Glutamatergic neuron (in vitro differentiated cells): ENCODE measurements around the gene CRTAC1. TPM values are rescaled to one million over a fixed set of nuclear protein-coding genes. Genes with fewer than 3 reads are reported as not detected.

ENCODE experiments used
- DNase-seq: peaks from one replicate; pipeline ENCODE4 v3.0.0; 2022
- H3K27ac Mint-ChIP-seq: one replicate; pipeline ENCODE4 v1.8.0; 2020; ENCODE audit warnings: mild to moderate bottlenecking, mixed read lengths, inconsistent platforms; ENCODE audit not compliant: unreplicated experiment
- H3K27me3 Mint-ChIP-seq: one replicate; pipeline ENCODE4 v1.8.0; 2020; ENCODE audit warnings: mild to moderate bottlenecking, moderate library complexity, mixed read lengths, inconsistent platforms; ENCODE audit not compliant: unreplicated experiment
- H3K36me3 Mint-ChIP-seq: one replicate; pipeline ENCODE4 v1.8.0; 2020; ENCODE audit warnings: mild to moderate bottlenecking, mixed read lengths, inconsistent platforms; ENCODE audit not compliant: unreplicated experiment
- H3K4me1 Mint-ChIP-seq: one replicate; pipeline ENCODE4 v1.8.0; 2020; ENCODE audit warnings: mild to moderate bottlenecking, low read depth, mixed read lengths, inconsistent platforms; ENCODE audit not compliant: unreplicated experiment
- H3K4me3 Mint-ChIP-seq: one replicate; pipeline ENCODE4 v1.8.0; 2020; ENCODE audit warnings: mild to moderate bottlenecking, mixed read lengths, inconsistent platforms; ENCODE audit not compliant: unreplicated experiment
- H3K9me3 Mint-ChIP-seq: one replicate; pipeline ENCODE4 v1.8.0; 2020; ENCODE audit warnings: mild to moderate bottlenecking, moderate library complexity, mixed read lengths, inconsistent platforms; ENCODE audit not compliant: unreplicated experiment
- CTCF ChIP-seq: fragments of 200-600 bp; sonication (generic); IDR thresholded peaks from one replicate; pipeline ENCODE4 v1.5.0; 2021; ENCODE audit not compliant: partially characterized antibody, unreplicated experiment
- total RNA-seq: library from RNA; stranded (reverse); fragmentation: NEBNext Ultra II Directional; extraction: Animal tissue kit (Norgen Biotek cat#: 25700); gene quantifications from one replicate; pipeline ENCODE4 v1.2.1, GENCODE V29; 2021; ENCODE audit not compliant: unreplicated experiment

CRTAC1 gene
- total RNA-seq, 1 donor from 2014 or later = 2.5 TPM

DNA sequence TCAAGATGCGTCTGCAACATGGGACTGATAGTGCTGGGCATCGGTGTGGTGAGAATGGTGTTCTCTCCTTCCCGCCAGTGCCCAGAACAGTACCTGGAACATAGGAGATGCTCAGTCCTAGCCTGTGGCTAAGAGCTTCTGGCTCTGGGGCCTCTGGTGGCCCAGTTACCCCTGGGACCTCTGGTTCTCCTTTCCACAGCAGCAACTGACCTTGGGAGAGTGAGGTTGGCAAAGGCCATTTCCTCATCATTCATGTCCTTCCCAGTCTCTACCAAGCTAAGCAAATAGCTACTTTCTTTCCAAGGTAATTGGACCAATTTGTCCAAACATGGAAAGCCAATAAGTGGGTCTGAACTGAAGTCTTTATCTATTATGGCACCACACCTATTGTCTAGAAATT lies 192.3 kb downstream of the CRTAC1 start:
- Mint-ChIP-seq H3K4me3 (no peak overlapping the region), H3K27ac (no peak overlapping the region), H3K27me3 (peaks cover 9% of the 10 kb centered on the region), H3K9me3 (peaks cover 8% of the 10 kb centered on the region), H3K4me1 (peaks cover 4% of the 10 kb centered on the region), H3K36me3 (peaks cover 22% of the 10 kb centered on the region)
- TF ChIP-seq CTCF = no peak
- no peak for DNase-seq

DNA sequence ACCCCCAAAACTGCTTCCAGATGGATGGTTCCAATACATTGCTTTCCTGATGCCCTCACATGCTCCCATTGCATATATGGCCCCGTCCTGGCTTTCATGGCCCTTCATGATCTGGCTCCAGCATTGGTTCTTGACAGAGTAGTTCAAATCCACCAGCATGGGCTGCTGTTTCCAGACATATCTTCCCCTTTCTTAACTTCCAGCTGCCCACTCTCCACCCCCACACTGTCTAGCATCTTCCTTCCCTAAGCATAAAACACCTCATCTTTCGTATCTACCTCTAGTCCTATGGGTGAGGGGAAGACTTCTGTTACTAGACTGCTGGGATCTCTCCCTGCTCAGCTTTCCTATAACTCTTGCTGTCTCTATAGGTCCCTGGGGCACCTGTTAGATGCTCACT lies 194.0 kb downstream of the CRTAC1 start:
- Mint-ChIP-seq H3K36me3 (peaks cover 27% of the 10 kb centered on the region), H3K27ac (no peak overlapping the region), H3K27me3 (peaks cover 9% of the 10 kb centered on the region), H3K4me3 (no peak overlapping the region), H3K9me3 (peaks cover 8% of the 10 kb centered on the region), H3K4me1 (no peaks in the 10 kb centered on the region)
- no peak for TF ChIP-seq CTCF
- no peak for DNase-seq

DNA sequence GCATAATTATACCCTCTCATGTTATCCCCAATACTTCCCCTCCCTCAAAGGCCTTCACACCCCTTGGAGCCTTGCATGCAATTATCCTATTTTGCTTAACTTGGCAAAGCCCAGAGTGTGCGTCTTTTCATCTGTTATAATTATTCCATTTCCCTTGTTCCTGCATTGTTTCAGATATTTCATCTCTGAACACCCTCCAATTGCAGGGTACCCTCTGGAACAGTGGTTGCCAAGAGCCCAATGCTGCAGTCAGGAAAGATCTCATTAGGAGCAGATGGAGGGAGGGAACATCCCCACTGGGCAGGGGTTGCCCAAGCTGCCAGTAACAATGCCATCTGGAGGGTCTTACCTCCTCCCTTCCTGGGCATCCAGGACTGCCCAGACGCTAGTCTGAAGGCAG lies 199.2 kb downstream of the CRTAC1 start:
- DNase-seq = no peak
- Mint-ChIP-seq H3K27ac (no peak overlapping the region), H3K36me3 (peaks cover 12% of the 10 kb centered on the region), H3K27me3 (peaks cover 6% of the 10 kb centered on the region), H3K4me1 (peaks cover 14% of the 10 kb centered on the region), H3K9me3 (peaks cover 11% of the 10 kb centered on the region), H3K4me3 (no peak overlapping the region)
- TF ChIP-seq CTCF = no peak

DNA sequence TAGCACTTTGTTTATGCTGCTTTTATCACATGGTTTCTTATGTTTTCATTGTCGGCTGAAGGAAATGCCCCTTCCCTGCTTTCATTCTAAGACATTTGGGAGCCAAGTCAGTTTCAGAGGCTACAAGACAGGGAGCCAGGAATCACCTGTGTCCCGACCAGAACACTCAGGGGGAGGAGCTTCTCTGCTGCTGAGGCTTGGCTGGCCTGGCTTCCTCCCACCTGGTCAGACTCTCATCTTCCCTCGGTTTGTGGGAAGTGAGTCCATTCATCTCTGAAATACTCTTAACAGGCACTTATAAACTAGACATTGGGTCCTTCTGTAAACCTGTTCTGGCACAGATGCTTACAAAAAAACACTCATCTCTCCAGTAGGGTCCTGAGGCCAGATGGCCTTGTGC lies 200.4 kb downstream of the CRTAC1 start:
- peaks cover 23% of the 10 kb centered on the region for H3K4me1 Mint-ChIP-seq
- H3K9me3 Mint-ChIP-seq = peaks cover 19% of the 10 kb centered on the region

GRCh38 chr10:97828721-97829120 lies 201.7 kb downstream of the CRTAC1 start:
- H3K27me3 Mint-ChIP-seq = peaks cover 9% of the 10 kb centered on the region

More for the DNA sequence above, 200.4 kb downstream of the CRTAC1 start:
- DNase-seq = no peak
- Mint-ChIP-seq H3K36me3 (peaks cover 9% of the 10 kb centered on the region), H3K27ac (no peak overlapping the region), H3K4me3 (no peak overlapping the region), H3K27me3 (peaks cover 10% of the 10 kb centered on the region)
- TF ChIP-seq CTCF = no peak

More at GRCh38 chr10:97828721-97829120, 201.7 kb downstream of the CRTAC1 start:
- Mint-ChIP-seq H3K27ac (no peak overlapping the region), H3K4me3 (no peak overlapping the region), H3K9me3 (peaks cover 17% of the 10 kb centered on the region), H3K4me1 (peaks cover 29% of the 10 kb centered on the region), H3K36me3 (peaks cover 4% of the 10 kb centered on the region)
- DNase-seq = no peak
- no peak for TF ChIP-seq CTCF
